OCI-LY3 (cell line): Measurements from ENCODE around the gene HS6ST1.

Source experiments
- CTCF ChIP-seq: fragments of 200-600, 300-600 bp; sonication (generic); IDR thresholded peaks from 2 replicates; pipeline ENCODE4 v1.5.1; 2014; ENCODE audit warnings: antibody characterized with exemption, low read length, low read depth
- EZH2phosphoT487 ChIP-seq: fragments of 200-600 bp; shearing (Covaris generic); IDR thresholded peaks from 2 replicates; pipeline ENCODE4 v1.6.1; 2018; ENCODE audit warnings: antibody characterized with exemption, mixed run types, low read depth

GRCh38 chr2:128325611-128326181 lies 7.0 kb upstream of the HS6ST1 start:
- no peak for TF ChIP-seq CTCF
- TF ChIP-seq EZH2phosphoT487: no peak
